Measurements from ENCODE around the gene ALS2CL.
"Not testable (repeated sequence)": the region's sequence is repeated elsewhere in the genome, so short reads cannot be mapped to it uniquely, and the experiment has no call there.

The ALS2CL gene

GRCh38 chr3:46693038-46693891 lies at the start of gene ALS2CL:
Gene ALS2CL, minus strand, starts transcription at chr3:46693679. Its CDS starts 4,239 bp downstream, at chr3:46689440.
- Histone ChIP-seq H3K27me3 (ENCODE audit: control insufficient read depth, insufficient read depth, low read length) (no peaks in the 10 kb centered on the region), H3K4me1 (ENCODE audit: control insufficient read depth, insufficient read depth, low read length) (peaks cover 18% of the 10 kb centered on the region), H3K4me3 (ENCODE audit: low read length) (peak within 1 kb of the TSS; percentile 84), H3K9ac (ENCODE audit: low read length) (peak within 1 kb of the TSS; percentile 76), H3K27ac (ENCODE audit: low read depth, low read length) (no peak within 1 kb of the TSS), H3K36me3 (ENCODE audit: control insufficient read depth, insufficient read depth, low read length) (no peaks in the 10 kb centered on the region)

- Histone ChIP-seq H3K27me3 (ENCODE audit: control insufficient read depth, insufficient read depth, low read length) (no peaks in the 10 kb centered on the region), H3K4me1 (ENCODE audit: control insufficient read depth, insufficient read depth, low read length) (no peaks in the 10 kb centered on the region), H3K27ac (ENCODE audit: low read depth, low read length) (no peak overlapping the region), H3K4me3 (ENCODE audit: low read length) (no peak overlapping the region), H3K36me3 (ENCODE audit: control insufficient read depth, insufficient read depth, low read length) (no peaks in the 10 kb centered on the region), H3K9ac (ENCODE audit: low read length) (no peak overlapping the region)
These were observed 49.6 kb upstream of the ALS2CL start for GRCh38 chr3:46742992-46743585.

GRCh38 chr3:46739565-46739964 lies 46.1 kb upstream of the ALS2CL start:
- H3K27me3 ChIP-seq (ENCODE audit: control insufficient read depth, insufficient read depth, low read length); H3K9ac ChIP-seq (ENCODE audit: low read length); H3K4me3 ChIP-seq (ENCODE audit: low read length); H3K4me1 ChIP-seq (ENCODE audit: control insufficient read depth, insufficient read depth, low read length); H3K27ac ChIP-seq (ENCODE audit: low read depth, low read length); H3K36me3 ChIP-seq (ENCODE audit: control insufficient read depth, insufficient read depth, low read length): not testable (repeated sequence)

- Histone ChIP-seq H3K36me3 (ENCODE audit: control insufficient read depth, insufficient read depth, low read length) (no peaks in the 10 kb centered on the region), H3K9ac (ENCODE audit: low read length) (no peak overlapping the region), H3K27ac (ENCODE audit: low read depth, low read length) (no peak overlapping the region), H3K27me3 (ENCODE audit: control insufficient read depth, insufficient read depth, low read length) (no peaks in the 10 kb centered on the region), H3K4me1 (ENCODE audit: control insufficient read depth, insufficient read depth, low read length) (no peaks in the 10 kb centered on the region), H3K4me3 (ENCODE audit: low read length) (no peak overlapping the region)
These were observed 43.9 kb upstream of the ALS2CL start for GRCh38 chr3:46737329-46737731.

GRCh38 chr3:46736006-46736872 lies 42.8 kb upstream of the ALS2CL start:
- H3K4me3 ChIP-seq (ENCODE audit: low read length) = no peak overlapping the region
- H3K27ac ChIP-seq (ENCODE audit: low read depth, low read length) = no peak overlapping the region
- H3K9ac ChIP-seq (ENCODE audit: low read length) = no peak overlapping the region
- no peaks in the 10 kb centered on the region for H3K4me1 ChIP-seq (ENCODE audit: control insufficient read depth, insufficient read depth, low read length)
- H3K27me3 ChIP-seq (ENCODE audit: control insufficient read depth, insufficient read depth, low read length) = no peaks in the 10 kb centered on the region
- H3K36me3 ChIP-seq (ENCODE audit: control insufficient read depth, insufficient read depth, low read length) = no peaks in the 10 kb centered on the region

GRCh38 chr3:46734773-46735172 lies 41.3 kb upstream of the ALS2CL start:
- no peak overlapping the region for H3K4me3 ChIP-seq (ENCODE audit: low read length)
- H3K27ac ChIP-seq (ENCODE audit: low read depth, low read length) = no peak overlapping the region
- H3K9ac ChIP-seq (ENCODE audit: low read length) = no peak overlapping the region
- H3K27me3 ChIP-seq (ENCODE audit: control insufficient read depth, insufficient read depth, low read length) = no peaks in the 10 kb centered on the region
- H3K4me1 ChIP-seq (ENCODE audit: control insufficient read depth, insufficient read depth, low read length) = no peaks in the 10 kb centered on the region
- no peaks in the 10 kb centered on the region for H3K36me3 ChIP-seq (ENCODE audit: control insufficient read depth, insufficient read depth, low read length)

GRCh38 chr3:46733026-46733800 lies 39.7 kb upstream of the ALS2CL start:
- H3K27ac ChIP-seq (ENCODE audit: low read depth, low read length) = no peak overlapping the region
- H3K27me3 ChIP-seq (ENCODE audit: control insufficient read depth, insufficient read depth, low read length) = no peaks in the 10 kb centered on the region
- no peak overlapping the region for H3K9ac ChIP-seq (ENCODE audit: low read length)
- H3K4me3 ChIP-seq (ENCODE audit: low read length) = no peak overlapping the region
- no peaks in the 10 kb centered on the region for H3K4me1 ChIP-seq (ENCODE audit: control insufficient read depth, insufficient read depth, low read length)
- no peaks in the 10 kb centered on the region for H3K36me3 ChIP-seq (ENCODE audit: control insufficient read depth, insufficient read depth, low read length)

- Histone ChIP-seq H3K9ac (ENCODE audit: low read length) (no peak overlapping the region), H3K4me1 (ENCODE audit: control insufficient read depth, insufficient read depth, low read length) (no peaks in the 10 kb centered on the region), H3K4me3 (ENCODE audit: low read length) (no peak overlapping the region), H3K27me3 (ENCODE audit: control insufficient read depth, insufficient read depth, low read length) (no peaks in the 10 kb centered on the region), H3K36me3 (ENCODE audit: control insufficient read depth, insufficient read depth, low read length) (no peaks in the 10 kb centered on the region), H3K27ac (ENCODE audit: low read depth, low read length) (no peak overlapping the region)
These were observed 38.3 kb upstream of the ALS2CL start for GRCh38 chr3:46731795-46732194.

GRCh38 chr3:46730819-46731218 lies 37.3 kb upstream of the ALS2CL start:
- Histone ChIP-seq H3K4me1 (ENCODE audit: control insufficient read depth, insufficient read depth, low read length) (no peaks in the 10 kb centered on the region), H3K27ac (ENCODE audit: low read depth, low read length) (no peak overlapping the region), H3K36me3 (ENCODE audit: control insufficient read depth, insufficient read depth, low read length) (no peaks in the 10 kb centered on the region), H3K9ac (ENCODE audit: low read length) (no peak overlapping the region), H3K4me3 (ENCODE audit: low read length) (no peak overlapping the region), H3K27me3 (ENCODE audit: control insufficient read depth, insufficient read depth, low read length) (no peaks in the 10 kb centered on the region)

- Histone ChIP-seq H3K4me1 (ENCODE audit: control insufficient read depth, insufficient read depth, low read length) (no peaks in the 10 kb centered on the region), H3K9ac (ENCODE audit: low read length) (no peak overlapping the region), H3K36me3 (ENCODE audit: control insufficient read depth, insufficient read depth, low read length) (no peaks in the 10 kb centered on the region), H3K4me3 (ENCODE audit: low read length) (no peak overlapping the region), H3K27ac (ENCODE audit: low read depth, low read length) (no peak overlapping the region), H3K27me3 (ENCODE audit: control insufficient read depth, insufficient read depth, low read length) (no peaks in the 10 kb centered on the region)
These were observed 35.6 kb upstream of the ALS2CL start for GRCh38 chr3:46729038-46729437.

GRCh38 chr3:46725621-46726314 lies 32.3 kb upstream of the ALS2CL start:
- Histone ChIP-seq H3K36me3 (ENCODE audit: control insufficient read depth, insufficient read depth, low read length) (no peaks in the 10 kb centered on the region), H3K4me3 (ENCODE audit: low read length) (no peak overlapping the region), H3K27me3 (ENCODE audit: control insufficient read depth, insufficient read depth, low read length) (no peaks in the 10 kb centered on the region), H3K9ac (ENCODE audit: low read length) (no peak overlapping the region), H3K4me1 (ENCODE audit: control insufficient read depth, insufficient read depth, low read length) (no peaks in the 10 kb centered on the region), H3K27ac (ENCODE audit: low read depth, low read length) (no peak overlapping the region)

Measured in rectal smooth muscle tissue (tissue), 1 donor.